HG03196 (cell line): ENCODE data around the gene SLC13A2.

Source experiments
- ATAC-seq: cut with Tn5 transposase; IDR thresholded peaks from one replicate; pipeline ENCODE4 v1.9.1; 2021; ENCODE audit not compliant: unreplicated experiment

The SLC13A2 gene

GRCh38 chr17:28470914-28471366 lies 2.5 kb upstream of the SLC13A2 start:
- ATAC-seq = no peak

GRCh38 chr17:28471531-28472342 lies 1.7 kb upstream of the SLC13A2 start:
- ATAC-seq = no peak

GRCh38 chr17:28472871-28473497 lies 460 bp upstream of the SLC13A2 start:
- ATAC-seq = no peak

DNA sequence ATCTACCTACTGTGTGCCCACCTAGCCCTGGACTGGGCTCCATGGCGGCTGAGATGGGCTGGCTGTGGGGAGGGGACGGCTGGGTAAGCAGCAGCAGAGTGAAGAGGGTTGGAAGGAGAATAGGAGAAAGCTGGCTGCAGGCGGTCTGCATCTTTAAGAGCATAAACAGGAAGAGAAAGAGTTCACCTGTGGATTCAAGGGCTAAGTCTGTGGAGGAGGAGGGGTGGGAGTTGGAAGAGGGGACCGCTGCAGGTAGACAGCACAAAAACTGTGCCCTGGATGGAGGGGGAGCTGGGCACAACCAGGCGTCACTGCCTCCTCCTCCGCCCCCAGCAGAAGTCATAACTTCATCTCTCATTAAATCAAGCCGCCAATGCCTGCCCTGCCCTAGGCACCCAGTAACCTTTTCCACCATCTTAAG lies 677 bp downstream of the SLC13A2 start:
- no peak for ATAC-seq

DNA sequence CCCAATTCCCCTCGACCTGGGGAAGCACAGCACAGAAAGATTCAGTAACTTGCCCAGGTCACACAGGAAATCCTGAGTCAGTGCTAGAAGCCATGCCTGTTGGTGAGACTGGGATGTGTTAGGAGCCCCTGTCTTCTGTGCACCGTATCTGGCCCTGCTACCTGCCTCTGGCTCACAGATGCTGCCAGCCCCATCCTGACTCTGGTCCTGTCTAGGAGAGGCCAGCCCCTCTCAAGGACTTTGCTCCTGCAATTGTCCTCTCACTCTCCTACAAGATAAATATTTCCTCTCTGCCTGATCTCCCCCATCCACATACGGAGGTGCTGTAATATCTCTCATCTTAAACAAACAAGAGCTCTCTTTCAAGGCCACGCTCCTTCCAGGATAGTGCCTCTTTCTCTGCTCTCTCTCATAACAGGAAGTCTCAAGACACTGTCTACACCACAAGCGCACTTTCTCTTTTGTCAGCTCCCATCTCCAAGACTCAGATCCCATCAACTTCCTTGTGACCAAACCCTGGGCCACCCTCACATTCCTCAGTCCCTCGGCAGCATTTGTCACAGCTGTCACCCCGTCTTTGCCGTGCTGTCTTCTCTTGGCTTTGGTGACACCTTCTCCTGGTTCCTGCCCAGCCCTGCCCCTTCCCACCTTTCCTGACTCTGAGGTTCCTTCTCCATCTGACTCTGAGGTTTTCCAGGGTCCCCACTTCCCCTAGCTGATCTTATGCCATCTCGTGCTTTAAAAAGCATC lies 1.9 kb downstream of the SLC13A2 start:
- ATAC-seq = no peak

GRCh38 chr17:28476076-28476865 lies 2.8 kb downstream of the SLC13A2 start:
- ATAC-seq = no peak

DNA sequence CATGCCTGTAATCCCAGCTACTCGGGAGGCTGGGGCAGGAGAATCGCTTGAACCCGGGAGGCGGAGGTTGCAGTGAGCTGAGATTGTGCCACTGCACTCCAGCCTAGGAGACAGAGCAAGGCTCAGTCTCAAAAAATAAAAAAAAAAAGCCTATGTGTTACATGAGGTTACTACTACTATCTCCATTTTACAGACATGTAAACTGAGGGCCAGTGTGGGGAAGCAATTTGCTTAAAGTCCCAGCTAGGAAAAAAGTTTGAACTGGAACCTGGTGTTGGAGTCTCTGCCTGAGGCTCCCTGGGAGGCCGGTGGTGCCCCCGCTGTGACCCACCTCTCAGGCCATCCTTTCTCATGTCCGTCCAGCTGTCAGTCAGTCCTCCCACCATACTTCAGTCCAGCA lies 4.5 kb downstream of the SLC13A2 start:
- no peak for ATAC-seq

GRCh38 chr17:28478712-28479615 lies 5.5 kb downstream of the SLC13A2 start:
- no peak for ATAC-seq

DNA sequence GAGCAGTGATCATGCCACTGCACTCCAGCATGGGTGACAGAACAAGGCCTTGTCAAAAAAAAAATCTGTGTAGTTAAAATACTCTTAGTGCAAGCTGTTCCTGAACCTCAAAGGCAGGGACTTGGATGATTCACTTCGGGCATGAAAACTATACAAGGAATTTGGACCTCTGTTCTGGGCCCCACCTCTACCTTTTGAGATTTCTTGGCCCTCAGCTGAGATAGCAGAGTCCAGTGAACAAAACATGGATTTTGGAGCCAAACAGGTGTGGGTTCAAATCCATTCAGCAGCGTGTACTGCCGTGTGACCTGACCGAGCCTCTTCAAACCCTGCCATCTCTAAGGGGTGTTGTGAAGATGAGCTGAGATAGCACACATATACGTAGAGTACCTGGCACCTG lies 6.8 kb downstream of the SLC13A2 start:
- no peak for ATAC-seq

DNA sequence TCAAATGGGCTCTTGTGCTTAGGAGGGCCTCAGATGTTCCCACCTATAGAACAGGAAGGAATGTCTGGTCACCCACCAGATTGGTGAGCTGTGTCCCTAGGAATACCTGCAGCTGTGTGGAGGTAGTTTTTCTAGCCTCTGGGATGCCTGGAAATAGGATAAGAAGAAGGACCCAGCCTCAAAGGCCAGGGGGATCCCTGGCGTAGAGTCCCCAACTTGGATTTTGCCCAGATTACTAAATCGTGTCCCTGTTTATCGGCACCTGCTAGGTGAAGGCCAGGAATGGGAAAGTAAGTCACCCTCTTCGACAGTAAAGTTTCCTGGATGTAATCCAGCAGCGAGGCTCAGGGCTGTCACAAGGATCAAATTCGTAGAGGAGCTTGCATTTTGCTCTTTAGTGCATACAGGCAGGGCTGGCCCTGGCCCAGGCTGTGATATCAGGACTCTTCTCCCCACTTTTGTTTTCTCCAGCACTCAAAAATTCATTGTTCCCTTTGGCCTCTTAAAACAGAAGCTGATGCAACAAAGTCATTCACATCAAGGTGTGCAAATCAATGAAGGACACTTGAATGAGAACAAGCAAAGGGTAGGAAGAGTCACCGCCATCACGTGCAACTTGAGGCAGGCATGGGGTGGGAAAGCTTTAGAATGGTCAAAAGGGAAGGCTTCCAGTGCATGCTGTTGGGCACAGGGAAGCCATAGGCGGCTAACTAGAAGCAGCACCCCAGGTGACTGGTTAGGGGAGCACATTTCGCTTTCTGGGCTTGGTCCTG lies 7.5 kb downstream of the SLC13A2 start:
- no peak for ATAC-seq

DNA sequence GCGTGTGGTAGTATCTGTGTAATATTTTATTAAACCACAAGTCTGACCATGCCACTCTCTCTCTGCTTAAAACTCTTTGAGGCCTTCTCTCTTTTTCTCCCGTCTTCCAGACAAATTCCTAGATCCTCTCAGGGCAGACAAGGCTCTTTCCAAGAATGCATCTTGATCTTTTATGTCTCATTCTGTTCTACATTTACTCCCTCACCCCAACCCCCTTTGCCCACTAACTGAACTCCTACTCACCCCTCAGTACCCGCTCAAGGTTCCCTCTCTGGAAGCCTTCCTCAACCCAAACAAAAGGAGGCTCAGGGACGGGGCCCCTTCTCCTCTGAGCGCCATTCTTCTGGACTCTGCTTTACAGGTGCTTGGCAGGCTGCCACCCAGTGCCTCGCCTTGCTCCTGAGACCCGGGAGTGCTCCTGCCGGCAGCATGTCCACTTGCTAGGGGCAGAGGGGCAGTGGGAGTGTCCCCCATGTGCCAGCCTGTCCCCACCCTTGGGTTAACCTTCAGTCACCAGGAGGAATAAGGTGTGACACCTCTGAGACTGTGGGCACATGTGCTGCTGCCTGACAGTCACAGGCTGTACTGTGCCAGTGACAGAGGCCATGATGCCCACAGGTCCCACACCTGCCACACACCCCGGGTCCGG lies 9.2 kb downstream of the SLC13A2 start:
- ATAC-seq = no peak

- no peak for ATAC-seq
Observed at GRCh38 chr17:28484296-28484695, 10.9 kb downstream of the SLC13A2 start.

DNA sequence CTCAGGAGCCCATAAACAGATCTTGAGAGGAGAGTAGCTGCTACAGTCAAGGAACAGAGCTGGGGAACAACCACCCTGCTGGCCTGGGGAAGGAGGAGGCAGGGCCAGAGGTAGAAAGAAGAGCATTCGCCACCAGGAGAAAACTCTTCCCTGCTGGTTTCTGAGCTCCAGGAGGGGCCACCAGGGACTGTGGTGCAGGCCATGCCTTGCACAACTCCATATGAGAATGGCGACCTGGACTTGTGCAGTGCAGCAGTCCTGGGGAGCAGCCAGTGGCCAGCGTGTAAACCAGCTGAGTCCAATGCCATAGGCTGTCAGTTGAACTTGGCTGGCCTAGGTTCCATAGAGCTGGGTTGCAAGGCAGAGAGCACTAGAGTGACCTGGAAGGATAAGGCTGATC lies 11.6 kb downstream of the SLC13A2 start:
- ATAC-seq = no peak

DNA sequence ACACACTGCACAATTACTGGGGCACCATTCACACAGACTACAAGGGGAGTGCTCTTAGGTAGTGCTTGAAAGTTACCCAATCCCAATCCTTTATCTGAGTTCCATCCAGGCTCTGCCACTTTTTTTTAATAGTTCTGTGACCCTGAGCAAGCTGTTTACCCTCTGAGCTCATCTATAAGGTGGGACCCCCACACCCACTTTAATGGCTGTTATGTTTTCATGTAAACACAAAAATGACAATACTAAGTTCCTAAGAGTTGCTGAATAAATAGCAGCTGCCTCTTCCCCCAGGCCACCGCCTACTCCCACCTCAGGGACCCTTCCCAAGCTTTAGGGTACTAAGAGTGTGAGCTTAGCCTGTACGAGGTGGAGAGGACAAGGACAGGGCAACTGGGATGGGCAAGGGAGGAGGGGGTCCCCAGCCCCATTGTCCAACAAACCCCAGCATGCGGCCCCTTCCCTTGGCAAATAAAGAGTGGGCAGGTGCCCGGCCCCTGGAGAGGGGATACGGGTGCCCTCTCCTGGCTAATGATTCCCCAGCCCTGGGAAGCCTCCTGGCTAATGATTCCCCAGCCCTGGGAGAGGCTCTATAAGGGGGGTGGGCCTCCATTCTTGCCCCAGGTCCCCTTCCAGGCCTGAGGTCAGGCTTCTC lies 14.6 kb downstream of the SLC13A2 start:
- no peak for ATAC-seq

DNA sequence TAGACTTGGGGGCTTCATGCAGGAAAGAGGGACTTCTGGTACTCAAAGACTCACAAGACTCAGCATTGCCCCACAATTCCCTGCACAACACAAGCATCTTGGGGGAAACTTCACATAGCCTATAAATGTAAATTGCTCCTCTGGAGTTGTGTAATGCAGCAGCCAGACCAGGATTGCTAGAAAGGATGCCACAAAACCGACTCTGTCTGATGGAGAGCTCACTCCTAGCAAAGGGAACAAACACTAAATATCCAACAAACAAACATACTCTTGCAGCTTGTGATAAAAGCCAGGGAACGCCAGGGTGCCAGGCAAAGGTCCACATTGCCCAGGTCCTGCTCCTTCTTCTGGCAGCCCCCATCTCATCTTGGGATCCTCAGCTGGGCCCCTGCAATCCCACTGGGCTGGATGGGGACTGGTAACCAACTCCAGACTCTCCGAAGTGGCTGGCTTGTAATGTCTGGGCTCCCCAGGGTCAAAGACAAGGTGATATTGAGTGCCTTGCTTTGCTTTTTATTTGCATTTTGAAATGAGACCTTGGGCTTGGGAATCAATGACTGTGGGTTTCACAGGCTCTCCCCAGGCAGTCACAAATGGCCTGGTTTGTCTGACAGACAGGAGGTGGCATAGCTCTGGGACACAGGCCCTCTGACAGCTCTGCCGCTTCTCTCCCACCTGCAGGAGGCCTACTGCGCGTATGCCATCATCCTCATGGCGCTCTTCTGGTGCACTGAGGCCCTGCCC lies 15.3 kb downstream of the SLC13A2 start:
- no peak for ATAC-seq

DNA sequence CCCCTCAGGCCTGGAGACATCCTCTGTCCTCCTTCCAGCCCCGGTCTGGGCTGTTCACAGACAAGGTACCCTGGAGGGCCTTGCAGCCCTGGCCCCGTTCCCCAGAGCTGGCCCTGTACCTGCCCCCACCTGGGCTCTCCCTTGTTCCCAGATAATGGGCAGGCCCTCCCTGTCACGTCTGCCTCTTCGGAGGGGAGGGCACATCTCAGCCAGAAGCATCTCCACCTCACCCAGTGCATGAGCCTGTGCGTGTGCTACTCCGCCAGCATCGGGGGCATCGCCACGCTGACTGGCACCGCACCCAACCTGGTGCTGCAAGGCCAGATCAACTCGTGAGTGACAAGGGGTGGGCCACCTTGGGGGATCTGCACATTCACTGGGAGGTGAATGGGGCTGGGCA lies 17.8 kb downstream of the SLC13A2 start:
- ATAC-seq = no peak

DNA sequence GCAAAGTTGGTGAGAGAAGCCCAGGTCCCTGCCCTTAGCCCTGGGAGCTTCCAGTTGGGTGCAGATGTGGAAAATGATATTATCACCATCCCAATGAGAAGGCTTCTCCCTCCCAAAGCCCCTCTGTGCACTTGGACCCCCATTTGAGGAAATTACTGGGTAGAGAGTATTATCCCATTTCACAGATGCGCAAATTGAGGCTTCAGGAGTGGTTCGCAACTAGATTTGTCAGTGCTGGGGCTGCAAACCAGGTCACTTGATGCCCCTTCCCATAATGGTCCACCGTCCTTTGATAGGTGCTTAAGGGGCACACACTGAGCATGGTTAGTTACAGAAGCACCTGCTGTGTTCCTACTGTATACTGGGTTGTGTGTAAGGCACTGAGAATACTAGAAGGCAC lies 18.4 kb downstream of the SLC13A2 start:
- ATAC-seq = no peak
